DND-41 (cell line): ENCODE results near the gene NXN.

Source experiments
- ATAC-seq: fragments of 200-7000 bp; cut with Tn5 transposase; 3 replicates; pipeline ENCODE4 v1.9.1; 2021; ENCODE audit warnings: low read depth; ENCODE audit not compliant: insufficient read depth
- DNase-seq: peaks from one replicate; pipeline ENCODE4 v3.0.0-alpha.2; 2020
- H2AFZ ChIP-seq: 2 replicates; pipeline ENCODE4 v1.6.0; 2012; ENCODE audit warnings: low read depth, low read length
- H3K27ac ChIP-seq: 2 replicates; pipeline ENCODE4 v1.5.1; 2012; ENCODE audit warnings: low read length, inconsistent platforms
- H3K27me3 ChIP-seq: fragments of 200-600 bp; sonication (generic); 2 replicates; pipeline ENCODE4 v1.6.0; 2012; ENCODE audit warnings: low read length, mild to moderate bottlenecking, inconsistent platforms; ENCODE audit not compliant: insufficient read depth, poor library complexity
- H3K36me3 ChIP-seq: 2 replicates; pipeline ENCODE4 v1.5.1; 2012; ENCODE audit warnings: low read length, inconsistent platforms; ENCODE audit not compliant: insufficient read depth
- H3K4me1 ChIP-seq: 2 replicates; pipeline ENCODE4 v1.5.1; 2012; ENCODE audit warnings: mild to moderate bottlenecking, low read length; ENCODE audit not compliant: insufficient read depth
- H3K4me2 ChIP-seq: 2 replicates; pipeline ENCODE4 v1.6.0; 2012; ENCODE audit warnings: mild to moderate bottlenecking, moderate library complexity, low read length, inconsistent platforms; ENCODE audit not compliant: insufficient read depth
- H3K4me3 ChIP-seq, 2 experiments: fragments of 200-600 bp in 1 of 2; shearing (Covaris generic) in 1 of 2; 2 replicates each; pipeline ENCODE4 v1.5.1; 2012 to 2016; ENCODE audit warnings: inconsistent platforms in 2 of 2, low read length in 2 of 2, mild to moderate bottlenecking in 2 of 2, low read depth in 1 of 2, moderate library complexity in 1 of 2
- H3K79me2 ChIP-seq: 2 replicates; pipeline ENCODE4 v1.6.0; 2012; ENCODE audit warnings: low read length, inconsistent platforms; ENCODE audit not compliant: insufficient read depth
- H3K9ac ChIP-seq: 2 replicates; pipeline ENCODE4 v1.6.0; 2012; ENCODE audit warnings: low read depth, mild to moderate bottlenecking, inconsistent platforms, low read length, moderate library complexity
- H3K9me3 ChIP-seq: 2 replicates; pipeline ENCODE4 v1.5.1; 2012; ENCODE audit warnings: low read length, moderate library complexity, mild to moderate bottlenecking, inconsistent platforms; ENCODE audit not compliant: insufficient read depth, severe bottlenecking
- H4K20me1 ChIP-seq: 2 replicates; pipeline ENCODE4 v1.6.0; 2012; ENCODE audit warnings: low read length; ENCODE audit not compliant: insufficient read depth
- EZH2 ChIP-seq: IDR thresholded peaks from 3 replicates; pipeline ENCODE4 v1.6.1; 2012; ENCODE audit warnings: borderline replicate concordance, low read depth, mild to moderate bottlenecking, moderate library complexity, low read length, inconsistent platforms; ENCODE audit not compliant: severe bottlenecking
- TF ChIP-seq, protein P1 (sequence below): IDR thresholded peaks from 2 replicates; pipeline ENCODE4 v1.5.1; 2012; ENCODE audit warnings: borderline replicate concordance, low read length, moderate library complexity, mild to moderate bottlenecking; ENCODE audit not compliant: poor library complexity, severe bottlenecking; ENCODE audit errors: extremely low read depth

NXN gene

GRCh38 chr17:915538-916201, 63.9 kb downstream of the NXN start:
- Histone ChIP-seq H3K9me3 (no peaks in the 10 kb centered on the region), H4K20me1 (no peaks in the 10 kb centered on the region), H3K27ac (no peak overlapping the region), H3K4me2 (no peak overlapping the region), H3K36me3 (no peaks in the 10 kb centered on the region), H3K4me1 (no peaks in the 10 kb centered on the region), H3K9ac (no peak overlapping the region), H3K4me3 (no peak overlapping the region), H2AFZ (no peak overlapping the region), H3K27me3 (peaks cover 6% of the 10 kb centered on the region), H3K79me2 (no peaks in the 10 kb centered on the region)
- ATAC-seq (no peak), DNase-seq (no peak)
- TF ChIP-seq EZH2, result no peak

- H3K27ac ChIP-seq, result no peak overlapping the region
- H3K9ac ChIP-seq, result no peak overlapping the region
- H3K79me2 ChIP-seq, result no peaks in the 10 kb centered on the region
- no peak overlapping the region for H3K4me2 ChIP-seq
- H4K20me1 ChIP-seq, result no peaks in the 10 kb centered on the region
- no peak overlapping the region for H2AFZ ChIP-seq
- no peaks in the 10 kb centered on the region for H3K9me3 ChIP-seq
- ATAC-seq (no peak), DNase-seq (no peak)
- no peak overlapping the region for H3K4me3 ChIP-seq
- H3K27me3 ChIP-seq, result peaks cover 6% of the 10 kb centered on the region
- H3K4me1 ChIP-seq, result no peaks in the 10 kb centered on the region
- TF ChIP-seq EZH2, result no peak
- TF ChIP-seq, protein P1, sequence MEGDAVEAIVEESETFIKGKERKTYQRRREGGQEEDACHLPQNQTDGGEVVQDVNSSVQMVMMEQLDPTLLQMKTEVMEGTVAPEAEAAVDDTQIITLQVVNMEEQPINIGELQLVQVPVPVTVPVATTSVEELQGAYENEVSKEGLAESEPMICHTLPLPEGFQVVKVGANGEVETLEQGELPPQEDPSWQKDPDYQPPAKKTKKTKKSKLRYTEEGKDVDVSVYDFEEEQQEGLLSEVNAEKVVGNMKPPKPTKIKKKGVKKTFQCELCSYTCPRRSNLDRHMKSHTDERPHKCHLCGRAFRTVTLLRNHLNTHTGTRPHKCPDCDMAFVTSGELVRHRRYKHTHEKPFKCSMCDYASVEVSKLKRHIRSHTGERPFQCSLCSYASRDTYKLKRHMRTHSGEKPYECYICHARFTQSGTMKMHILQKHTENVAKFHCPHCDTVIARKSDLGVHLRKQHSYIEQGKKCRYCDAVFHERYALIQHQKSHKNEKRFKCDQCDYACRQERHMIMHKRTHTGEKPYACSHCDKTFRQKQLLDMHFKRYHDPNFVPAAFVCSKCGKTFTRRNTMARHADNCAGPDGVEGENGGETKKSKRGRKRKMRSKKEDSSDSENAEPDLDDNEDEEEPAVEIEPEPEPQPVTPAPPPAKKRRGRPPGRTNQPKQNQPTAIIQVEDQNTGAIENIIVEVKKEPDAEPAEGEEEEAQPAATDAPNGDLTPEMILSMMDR, result no peak
- no peaks in the 10 kb centered on the region for H3K36me3 ChIP-seq
Measured at GRCh38 chr17:914561-914960, 65.0 kb downstream of the NXN start.

DNA sequence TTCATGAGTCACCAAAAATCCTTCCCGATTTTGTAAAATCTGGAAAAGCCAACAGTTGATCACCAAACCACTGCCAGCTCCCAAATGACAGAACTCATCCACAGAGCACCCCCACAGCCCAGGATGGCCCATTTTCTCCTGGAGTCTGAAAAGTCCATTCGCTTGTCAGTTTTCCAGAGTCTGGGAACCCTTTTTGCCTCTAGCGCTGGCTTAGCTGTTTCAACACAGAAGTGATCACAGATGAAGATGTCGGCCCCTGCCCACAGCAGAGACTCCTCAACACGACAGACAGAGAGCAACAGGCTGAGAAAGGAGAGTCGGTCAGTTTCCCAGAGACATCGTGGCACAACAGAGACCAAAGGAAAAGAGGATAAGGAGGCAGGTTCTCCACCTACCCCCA, 66.4 kb downstream of the NXN start:
- TF ChIP-seq, protein P1, result no peak
- TF ChIP-seq EZH2, result no peak
- H3K27ac ChIP-seq, result no peak overlapping the region

DNA sequence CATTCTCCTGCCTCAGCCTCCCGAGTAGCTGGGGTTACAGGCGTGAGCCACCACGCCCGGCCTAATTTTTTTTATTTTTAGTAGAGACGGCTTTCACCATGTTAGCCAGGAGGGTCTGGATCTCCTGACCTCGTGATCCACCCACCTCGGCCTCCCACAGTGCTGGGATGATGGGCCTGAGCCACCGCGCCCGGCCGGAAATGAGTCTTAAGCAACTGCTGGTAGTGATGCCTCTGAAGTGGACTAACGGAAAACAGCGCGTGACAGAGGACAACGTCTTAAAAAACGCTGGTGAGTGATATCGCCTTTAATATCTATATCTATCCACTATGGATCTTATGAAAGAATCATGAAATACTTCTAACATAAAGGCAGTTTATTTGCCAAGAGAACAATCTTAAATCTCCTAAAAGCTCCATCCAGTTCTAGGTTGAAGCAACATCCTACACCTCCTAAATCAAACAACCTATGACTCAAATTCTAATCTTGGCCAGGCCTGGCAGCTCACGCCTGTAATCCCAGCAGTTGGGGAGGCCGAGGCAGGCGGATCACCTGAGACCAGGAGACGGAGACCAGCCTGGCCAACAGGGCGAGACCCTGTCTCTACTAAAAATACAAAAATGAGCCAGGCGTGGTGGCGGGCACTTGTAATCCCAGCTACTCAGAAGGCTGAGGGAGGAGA, 69.8 kb downstream of the NXN start:
- ATAC-seq, result no peak
- no peak overlapping the region for H3K4me3 ChIP-seq
- no peak for DNase-seq
- H3K27ac ChIP-seq, result no peak overlapping the region
- H3K9me3 ChIP-seq, result no peaks in the 10 kb centered on the region
- H3K79me2 ChIP-seq, result no peaks in the 10 kb centered on the region
- H3K4me2 ChIP-seq, result no peak overlapping the region
- no peaks in the 10 kb centered on the region for H3K36me3 ChIP-seq
- H4K20me1 ChIP-seq, result no peaks in the 10 kb centered on the region
- no peak overlapping the region for H3K9ac ChIP-seq
- H3K4me1 ChIP-seq, result no peaks in the 10 kb centered on the region
- H2AFZ ChIP-seq, result no peak overlapping the region
- TF ChIP-seq, protein P1, result no peak
- no peak for TF ChIP-seq EZH2
- H3K27me3 ChIP-seq, result peaks cover 6% of the 10 kb centered on the region

More for the DNA sequence above, 66.4 kb downstream of the NXN start:
- Histone ChIP-seq H4K20me1 (no peaks in the 10 kb centered on the region), H3K36me3 (no peaks in the 10 kb centered on the region), H3K27me3 (peaks cover 6% of the 10 kb centered on the region), H3K9ac (no peak overlapping the region), H3K79me2 (no peaks in the 10 kb centered on the region), H3K4me2 (no peak overlapping the region), H3K9me3 (no peaks in the 10 kb centered on the region), H3K4me3 (no peak overlapping the region), H3K4me1 (no peaks in the 10 kb centered on the region), H2AFZ (no peak overlapping the region)
- no peak for ATAC-seq
- no peak for DNase-seq
